EL (cell line): Measurements from ENCODE around the gene CRMP1.

Experiments
- DNase-seq: peaks from one replicate; pipeline ENCODE4 v3.0.0-alpha.2; 2016

CRMP1 gene

DNA sequence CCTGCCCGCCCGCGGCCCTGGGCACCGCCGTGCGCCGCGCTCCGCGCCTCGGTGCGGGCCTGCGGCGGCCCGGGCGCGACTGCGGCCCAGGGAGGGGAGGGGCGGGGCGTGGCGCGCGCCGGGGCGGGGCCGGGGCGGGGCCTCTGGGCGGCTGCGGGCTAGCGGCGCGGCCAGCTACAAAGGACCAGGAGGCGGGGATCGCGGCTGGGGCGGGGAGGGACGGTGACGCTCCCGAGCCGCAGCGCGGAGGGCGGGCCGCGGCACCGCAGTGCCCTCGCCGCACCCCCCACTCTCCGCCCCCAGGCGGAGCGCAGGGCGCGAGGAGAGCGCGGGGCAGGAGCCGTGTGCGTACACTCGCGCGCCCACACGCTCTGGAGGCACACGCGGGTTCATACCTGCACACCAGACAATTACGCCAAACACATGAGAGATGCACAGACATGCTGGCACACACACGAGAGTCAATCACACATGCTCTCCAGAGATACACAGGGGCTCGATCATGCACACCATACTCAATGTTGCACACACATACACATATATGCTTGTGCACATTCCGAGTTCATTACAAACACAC, at the start of gene CRMP1:
Gene CRMP1, minus strand, starts transcription at position 83 of the 577 bp plus-strand sequence. CDS start 117 bp downstream, outside the sequence.
- no peak for DNase-seq

DNA sequence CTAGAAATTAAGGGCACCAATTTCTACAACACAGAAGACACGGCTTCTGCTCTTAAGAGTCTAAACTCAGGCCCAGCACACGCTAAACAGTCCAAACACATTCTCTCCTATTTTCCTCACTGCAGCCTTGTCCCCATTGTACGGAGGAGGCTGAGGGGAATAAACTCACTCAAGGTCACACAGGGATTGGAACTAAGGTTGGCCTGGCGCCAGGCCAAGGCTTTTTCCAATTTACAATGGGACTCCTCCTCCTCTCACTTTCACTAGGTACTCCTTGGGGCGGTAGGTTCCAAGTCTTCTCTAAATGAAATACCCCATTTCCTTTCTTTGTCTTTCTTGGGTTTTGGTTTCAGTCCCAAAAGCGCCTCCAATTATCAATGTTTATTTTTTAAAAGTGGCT, 48.7 kb upstream of the CRMP1 start:
- no peak for DNase-seq

- peak; percentile 13 for DNase-seq
These were observed 47.8 kb upstream of the CRMP1 start for GRCh38 chr4:5940470-5941203.

GRCh38 chr4:5933996-5934831, 41.3 kb upstream of the CRMP1 start:
- no peak for DNase-seq

GRCh38 chr4:5933116-5933515, 40.2 kb upstream of the CRMP1 start:
- DNase-seq: no peak

DNA sequence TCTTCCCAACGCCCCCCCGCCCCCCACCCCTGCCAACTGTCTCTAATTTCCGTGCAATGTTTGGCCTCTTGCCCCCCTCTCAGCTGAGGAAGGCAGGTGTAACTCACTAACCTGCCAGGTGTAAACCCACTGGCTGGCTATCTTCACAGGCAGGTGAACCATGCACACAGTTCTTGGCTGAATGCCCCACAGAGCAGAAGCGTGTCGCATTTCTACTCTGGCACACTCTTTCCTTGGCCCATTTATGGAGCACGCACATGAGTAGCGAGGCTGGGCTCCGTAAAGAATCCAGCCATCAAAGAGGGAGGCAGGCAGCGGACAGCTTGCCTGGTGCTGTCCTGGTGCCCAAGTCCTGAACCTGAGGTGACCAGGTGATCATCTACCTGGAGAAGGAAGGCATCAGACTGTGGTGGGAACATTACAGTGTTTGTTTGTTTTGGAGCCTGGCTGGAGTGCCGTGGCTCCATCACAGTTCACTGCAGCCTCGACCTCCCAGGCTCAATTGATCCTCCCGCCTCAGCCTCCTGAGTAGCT, 39.2 kb upstream of the CRMP1 start:
- DNase-seq: no peak

- DNase-seq: no peak
These were observed 38.6 kb upstream of the CRMP1 start for GRCh38 chr4:5931526-5931925.

DNA sequence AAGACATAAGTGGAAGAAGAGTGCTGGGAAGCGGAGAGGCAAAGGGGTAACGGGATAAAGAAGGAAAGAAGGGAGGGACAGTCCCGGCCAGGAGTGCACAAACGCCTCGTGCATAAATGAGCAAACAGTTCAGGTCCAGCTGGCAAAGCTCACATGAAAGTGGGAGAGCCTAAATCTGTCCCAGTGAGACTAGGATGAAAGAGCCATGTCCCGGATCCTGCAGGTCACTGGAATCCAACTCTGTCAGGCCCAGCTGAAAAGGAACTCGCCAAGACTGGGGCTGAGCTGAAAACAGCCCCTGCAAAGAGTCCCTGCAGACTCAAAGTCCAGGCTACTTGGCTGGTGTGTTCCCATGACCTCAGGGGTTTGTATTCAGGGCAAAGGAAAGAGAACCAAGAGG, 38.0 kb upstream of the CRMP1 start:
- DNase-seq: no peak

- DNase-seq: no peak
These were observed 37.6 kb upstream of the CRMP1 start for GRCh38 chr4:5930456-5930855.

GRCh38 chr4:5928844-5929420, 36.0 kb upstream of the CRMP1 start:
- DNase-seq: no peak

DNA sequence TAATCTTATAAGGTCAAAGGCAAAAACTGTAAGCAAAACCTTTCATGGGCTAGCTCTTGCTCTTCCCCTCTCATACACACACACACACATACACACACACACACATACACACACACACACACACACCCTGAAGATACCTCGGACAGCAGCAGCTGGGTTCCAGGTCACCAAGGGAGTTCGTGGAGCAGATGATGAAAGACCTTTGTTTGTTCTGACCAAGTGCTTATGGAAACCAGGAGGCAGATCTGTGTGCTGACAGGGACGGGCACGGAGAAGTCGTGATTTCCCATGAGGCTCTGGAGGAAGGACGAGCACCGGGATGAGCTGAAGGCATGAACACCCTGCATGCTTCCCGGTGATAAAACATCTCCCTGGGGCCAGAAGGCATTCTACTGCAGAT, 35.4 kb upstream of the CRMP1 start:
- no peak for DNase-seq

GRCh38 chr4:5927747-5928146, 34.9 kb upstream of the CRMP1 start:
- no peak for DNase-seq

DNA sequence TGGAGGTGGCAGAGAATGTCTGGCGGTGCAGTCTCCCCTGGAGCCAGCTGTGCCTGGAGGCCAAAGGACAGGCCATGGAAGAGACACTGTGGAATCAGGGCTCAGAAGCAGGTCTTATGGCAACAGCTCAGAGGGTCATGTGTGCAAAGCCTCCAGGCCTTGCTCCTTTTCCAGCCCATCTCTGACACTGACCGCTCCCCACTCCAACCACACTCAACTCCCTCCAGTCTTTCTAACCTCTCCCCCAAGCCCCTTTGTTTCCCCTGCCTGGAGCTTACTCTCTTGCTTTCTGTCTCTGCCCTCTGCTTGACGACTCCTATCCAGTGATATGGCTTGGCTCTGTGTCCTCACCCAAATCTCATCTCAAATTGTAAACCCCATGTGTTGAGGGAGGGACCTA, 34.2 kb upstream of the CRMP1 start:
- no peak for DNase-seq

DNA sequence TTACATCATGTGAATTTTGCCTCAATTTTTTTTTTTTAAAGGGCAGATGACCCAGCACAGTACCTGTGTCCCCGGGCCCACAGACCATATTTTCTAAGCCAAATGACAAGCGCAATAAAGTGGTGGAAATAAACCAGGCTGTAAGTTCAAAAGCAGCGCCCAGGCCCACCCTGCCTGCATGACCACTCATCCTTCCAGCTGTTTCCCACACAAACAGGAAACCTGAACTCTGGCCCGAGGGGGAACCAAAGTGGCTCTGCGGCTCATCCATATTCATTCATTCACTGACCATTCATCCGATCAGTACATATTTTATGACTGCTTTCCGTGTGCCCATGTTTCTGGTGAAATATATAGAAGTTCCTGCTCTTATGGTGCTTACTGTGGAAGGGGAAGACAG, 33.7 kb upstream of the CRMP1 start:
- DNase-seq: no peak

- no peak for DNase-seq
These were observed 32.7 kb upstream of the CRMP1 start for GRCh38 chr4:5925419-5926200.

DNA sequence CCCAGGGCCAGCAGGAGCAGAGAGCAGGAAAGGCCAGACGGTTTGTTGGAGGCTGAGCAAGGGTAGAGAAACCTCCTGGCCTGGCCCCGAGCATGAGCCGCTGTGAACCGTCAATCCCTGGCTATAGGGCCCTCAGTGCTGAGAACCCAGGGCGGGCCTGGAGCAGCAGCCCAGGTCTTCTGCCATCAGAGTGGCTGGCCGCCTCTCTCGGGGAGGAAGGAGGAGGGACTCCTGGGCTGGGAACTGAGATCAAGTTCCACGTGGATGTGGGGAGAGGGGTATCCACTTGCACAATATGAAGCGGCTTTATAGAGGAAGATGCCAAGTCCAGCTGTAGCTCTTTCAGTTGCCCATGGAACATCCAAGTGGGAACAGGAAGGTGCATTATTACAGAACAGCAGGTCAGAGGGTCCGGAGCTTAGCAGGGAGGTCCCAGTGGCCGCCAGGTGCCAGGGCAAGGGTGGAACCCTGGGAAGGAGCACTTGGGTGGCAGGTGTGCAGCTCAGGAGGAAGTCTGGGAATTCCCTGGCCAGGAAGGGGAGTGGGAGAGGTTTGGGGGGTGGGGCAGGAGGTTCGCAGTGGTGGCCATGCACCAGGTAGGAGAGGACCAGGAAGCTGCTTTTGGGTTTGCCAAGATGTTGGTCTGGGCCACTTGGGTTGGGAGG, 31.7 kb upstream of the CRMP1 start:
- no peak for DNase-seq

DNA sequence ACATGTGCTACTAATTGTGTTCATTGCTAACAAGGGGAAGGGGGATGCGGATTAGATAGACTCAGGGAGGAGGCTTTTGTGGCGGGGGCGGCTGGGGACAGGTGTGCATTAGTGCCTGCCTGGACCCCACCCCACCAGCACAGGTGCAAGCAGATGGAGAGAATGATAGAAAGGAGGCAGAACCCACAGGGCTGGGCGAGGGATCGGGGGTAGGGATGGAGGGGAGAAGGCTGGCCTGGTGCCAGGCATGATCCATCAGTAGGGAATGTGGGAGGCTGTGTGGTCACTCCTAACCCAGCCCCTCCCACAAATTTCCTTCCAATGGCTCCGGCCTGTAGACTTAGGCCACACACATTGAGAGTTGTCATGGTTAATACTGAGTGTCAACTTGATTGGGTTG, 30.5 kb upstream of the CRMP1 start:
- no peak for DNase-seq

DNA sequence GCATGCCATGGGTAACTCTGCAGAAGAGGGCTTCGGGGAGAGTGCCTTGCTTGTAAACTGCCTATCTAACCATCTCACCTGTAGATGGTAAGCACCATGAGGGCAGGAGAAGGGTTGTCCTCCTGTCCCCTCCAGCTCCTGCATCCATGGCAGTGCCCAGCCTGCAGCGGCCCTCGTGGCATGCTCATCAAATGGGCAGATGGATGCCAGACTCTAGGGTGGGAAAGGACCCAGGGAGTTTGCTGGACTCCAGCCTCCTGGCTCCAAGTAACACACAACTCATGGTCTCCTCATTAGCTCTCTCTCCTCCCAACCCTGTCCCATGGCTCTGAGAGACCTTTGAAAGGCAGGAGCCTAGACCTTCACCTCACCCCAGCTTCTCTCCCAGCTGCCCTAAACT, 29.7 kb upstream of the CRMP1 start:
- DNase-seq: no peak

DNA sequence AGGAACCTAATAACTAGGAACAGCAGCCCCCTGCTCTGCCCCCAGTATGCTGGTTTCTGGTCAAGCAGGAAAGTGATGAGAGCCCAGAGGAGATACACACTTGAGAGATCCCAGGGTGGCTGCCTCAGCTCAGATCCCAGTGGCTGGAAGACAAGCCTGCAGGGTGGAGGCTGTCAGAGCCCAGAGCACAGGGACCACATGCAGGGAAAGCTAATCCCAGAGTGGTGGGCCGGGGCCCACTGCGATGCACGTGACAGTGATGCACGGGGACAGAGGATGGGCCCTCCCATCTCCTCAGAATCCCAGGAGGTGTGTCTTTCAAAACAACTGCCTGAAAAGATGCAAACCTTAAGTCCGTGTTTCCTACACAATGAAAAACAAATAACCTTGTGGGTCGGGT, 29.1 kb upstream of the CRMP1 start:
- no peak for DNase-seq

- DNase-seq: no peak
These were observed 28.5 kb upstream of the CRMP1 start for GRCh38 chr4:5921101-5921980.

DNA sequence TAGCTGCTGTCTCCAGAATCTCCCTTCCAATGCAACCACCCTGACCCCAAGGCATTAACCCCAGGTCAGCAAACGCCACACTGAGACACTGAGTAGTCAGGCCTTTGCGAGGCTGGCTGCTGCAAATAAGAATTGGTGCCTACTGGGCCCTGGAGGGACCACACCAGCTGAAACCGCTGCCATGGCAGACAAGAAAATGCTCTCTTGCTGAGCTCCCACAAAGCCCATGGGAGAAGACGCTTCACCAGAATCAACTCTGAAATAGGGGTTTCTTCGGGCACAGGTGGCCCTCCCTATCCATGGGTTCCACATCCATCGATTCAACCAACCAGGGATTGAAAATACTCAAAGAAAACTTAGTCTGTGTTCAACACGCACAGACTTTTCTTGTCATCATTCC, 26.7 kb upstream of the CRMP1 start:
- no peak for DNase-seq
